ENCODE results near the gene DEFB110.

Gene DEFB110

GRCh38 chr6:50021894-50022293 is at the start of gene DEFB110:
TSS of gene DEFB110 (minus strand) at chr6:50021994. CDS start at chr6:50021935, 59 bp downstream.
- no peak for ATAC-seq
- TF ChIP-seq RARB (CRISPR knock-in tag; IDR thresholded peaks at IDR 0.05) (no peak), ISL1 (CRISPR knock-in tag; IDR thresholded peaks at IDR 0.05) (no peak), ZNF565 (CRISPR knock-in tag; conservative IDR thresholded peaks at IDR 0.05; ENCODE audit: low read depth) (no peak), ZNF8 (CRISPR knock-in tag; IDR thresholded peaks at IDR 0.05) (no peak), PPARA (CRISPR knock-in tag; IDR thresholded peaks at IDR 0.05; ENCODE audit: borderline replicate concordance) (no peak), OSR1 (CRISPR knock-in tag; IDR thresholded peaks at IDR 0.05) (no peak)

- no peak for ATAC-seq
- TF ChIP-seq PPARA (CRISPR knock-in tag; IDR thresholded peaks at IDR 0.05; ENCODE audit: borderline replicate concordance) (no peak), CSDC2 (CRISPR knock-in tag; IDR thresholded peaks at IDR 0.05) (no peak), TCF4 (CRISPR knock-in tag; IDR thresholded peaks at IDR 0.05; ENCODE audit: borderline replicate concordance) (no peak)
These were observed 48.3 kb upstream of the DEFB110 start for GRCh38 chr6:50070101-50070500.

- ATAC-seq: no peak; the same call in 2 of the 3 replicates
- TF ChIP-seq TSHZ2 (CRISPR knock-in tag; IDR thresholded peaks at IDR 0.05) (no peak), RARB (CRISPR knock-in tag; IDR thresholded peaks at IDR 0.05) (no peak), CSDC2 (CRISPR knock-in tag; IDR thresholded peaks at IDR 0.05) (no peak), POU6F1 (CRISPR knock-in tag; IDR thresholded peaks at IDR 0.05; ENCODE audit: borderline replicate concordance, low read depth) (no peak), BACH2 (CRISPR knock-in tag; IDR thresholded peaks at IDR 0.05; ENCODE audit: borderline replicate concordance) (no peak), PATZ1 (CRISPR knock-in tag; IDR thresholded peaks at IDR 0.05; ENCODE audit: borderline replicate concordance) (no peak), SNAI2 (CRISPR knock-in tag; IDR thresholded peaks at IDR 0.05) (no peak), ZNF70 (CRISPR knock-in tag; IDR thresholded peaks at IDR 0.05) (no peak), ZNF565 (CRISPR knock-in tag; conservative IDR thresholded peaks at IDR 0.05; ENCODE audit: low read depth) (no peak)
These were observed 40.3 kb upstream of the DEFB110 start for GRCh38 chr6:50062051-50062450.

- no peak for ATAC-seq
- TF ChIP-seq ZFP30 (CRISPR knock-in tag; IDR thresholded peaks at IDR 0.05) (no peak), ZNF565 (CRISPR knock-in tag; conservative IDR thresholded peaks at IDR 0.05; ENCODE audit: low read depth) (no peak), CREB5 (CRISPR knock-in tag; IDR thresholded peaks at IDR 0.05; ENCODE audit: low read depth) (no peak), CSRNP3 (CRISPR knock-in tag; IDR thresholded peaks at IDR 0.05) (no peak), ZFP3 (CRISPR knock-in tag; IDR thresholded peaks at IDR 0.05) (no peak), OSR1 (CRISPR knock-in tag; IDR thresholded peaks at IDR 0.05) (no peak), ISL1 (CRISPR knock-in tag; IDR thresholded peaks at IDR 0.05) (no peak), ZC3H10 (CRISPR knock-in tag; IDR thresholded peaks at IDR 0.05) (no peak), ZNF8 (CRISPR knock-in tag; IDR thresholded peaks at IDR 0.05) (no peak), POU6F1 (CRISPR knock-in tag; IDR thresholded peaks at IDR 0.05; ENCODE audit: borderline replicate concordance, low read depth) (no peak), ESRRG (CRISPR knock-in tag; IDR thresholded peaks at IDR 0.05) (no peak)
These were observed 34.4 kb upstream of the DEFB110 start for GRCh38 chr6:50056242-50056641.
